Right lobe of liver (tissue), 6 donors: ENCODE results near the gene UBA6. TPM values are rescaled to one million over a fixed set of nuclear protein-coding genes. Genes with fewer than 3 reads are reported as not detected.

Experiments used
- ATAC-seq, 4 donors: fragments of 200-7000 bp; cut with Tn5 transposase; one replicate each; pipeline ENCODE4 v1.9.1; 2020; ENCODE audit warnings: mild to moderate bottlenecking in 4 of 4, moderate library complexity in 4 of 4
- DNase-seq, 3 donors: peaks; one replicate each; pipeline ENCODE4 v3.0.0-alpha.2; 2020
- H3K27ac ChIP-seq, 3 donors: fragments of 200-600 bp; one replicate each; pipeline ENCODE4 v1.8.0; 2022
- H3K27me3 ChIP-seq, 2 donors: fragments of 200-600 bp; one replicate each; pipeline ENCODE4 v1.8.0; 2022
- H3K36me3 ChIP-seq, 4 donors: fragments of 200-600 bp; sonication (generic) in 1 of 4; one replicate each; pipeline versions ENCODE4 v1.5.1 to v1.8.0; 2017 to 2022; ENCODE audit warnings: control low read depth in 1 of 4
- H3K4me1 ChIP-seq, 4 donors: fragments of 200-600 bp; sonication (generic) in 1 of 4; one replicate each; pipeline versions ENCODE4 v1.5.1 to v1.8.0; 2017 to 2022; ENCODE audit warnings: control low read depth in 1 of 4
- H3K4me3 ChIP-seq, 3 donors: fragments of 200-600 bp; one replicate each; pipeline ENCODE4 v1.8.0; 2022
- H3K9me3 ChIP-seq, 4 donors: fragments of 200-600 bp; sonication (generic) in 1 of 4; one replicate each; pipeline versions ENCODE4 v1.5.1 to v1.8.0; 2017 to 2022; ENCODE audit warnings: control low read depth in 1 of 4
- POLR2A ChIP-seq: fragments of 450-650 bp; IDR thresholded peaks from one replicate; pipeline ENCODE4 v1.6.1; 2017; ENCODE audit warnings: antibody characterized with exemption, mild to moderate bottlenecking
- WGBS: methylation state at CpG from one replicate; pipeline ENCODE4 v1.1.6; 2018; ENCODE audit warnings: low coverage, low lambda C conversion rate; ENCODE audit not compliant: insufficient coverage; ENCODE audit errors: missing lambda C conversion rate; 5-methylcytosine and 5-hydroxymethylcytosine counted together
- intact Hi-C, 2 donors: fragments of 100-400 bp; cut with DNase I; formaldehyde crosslinking; loops; one replicate each; pipeline versions ENCODE4 v1.11.2 to v1.14.1; 2022
- total RNA-seq, 6 experiments: library from RNA; depleted of rRNA in 2 of 6; stranded (reverse); fragments of >200 nt in 2 of 6; fragmentation: NEBNext Ultra II Directional in 3 of 6; extraction: Animal tissue kit (Norgen Biotek cat#: 25700) in 3 of 6; gene quantifications; one replicate each; pipeline versions ENCODE4 v1.1.0 to v1.2.4, GENCODE V29; 2016 to 2023
- TF ChIP-seq, protein P1 (sequence below), 4 donors: fragments of 200-600 bp in 3 of 4; fragments of 450-650 bp in 1 of 4; IDR thresholded peaks; one replicate each; pipeline versions ENCODE4 v1.5.1 to v1.8.0; 2016 to 2022; ENCODE audit warnings: antibody characterized with exemption in 4 of 4, mild to moderate bottlenecking in 2 of 4
- donor health status: DM: no; HTN: yes; CAD: no.
- donor health status: DM: no; HTN: no; CAD: no.
- donor health status: DM: no; HTN: no; CAD: no.
- donor health status: DM: no; HTN: yes; CAD: no.
- donor health status: DM: no; HTN: yes; CAD: no.

UBA6 gene
- total RNA-seq, 6 experiments from 2014 or later, result 17.5 to 46.5 (median 24.7) TPM

DNA sequence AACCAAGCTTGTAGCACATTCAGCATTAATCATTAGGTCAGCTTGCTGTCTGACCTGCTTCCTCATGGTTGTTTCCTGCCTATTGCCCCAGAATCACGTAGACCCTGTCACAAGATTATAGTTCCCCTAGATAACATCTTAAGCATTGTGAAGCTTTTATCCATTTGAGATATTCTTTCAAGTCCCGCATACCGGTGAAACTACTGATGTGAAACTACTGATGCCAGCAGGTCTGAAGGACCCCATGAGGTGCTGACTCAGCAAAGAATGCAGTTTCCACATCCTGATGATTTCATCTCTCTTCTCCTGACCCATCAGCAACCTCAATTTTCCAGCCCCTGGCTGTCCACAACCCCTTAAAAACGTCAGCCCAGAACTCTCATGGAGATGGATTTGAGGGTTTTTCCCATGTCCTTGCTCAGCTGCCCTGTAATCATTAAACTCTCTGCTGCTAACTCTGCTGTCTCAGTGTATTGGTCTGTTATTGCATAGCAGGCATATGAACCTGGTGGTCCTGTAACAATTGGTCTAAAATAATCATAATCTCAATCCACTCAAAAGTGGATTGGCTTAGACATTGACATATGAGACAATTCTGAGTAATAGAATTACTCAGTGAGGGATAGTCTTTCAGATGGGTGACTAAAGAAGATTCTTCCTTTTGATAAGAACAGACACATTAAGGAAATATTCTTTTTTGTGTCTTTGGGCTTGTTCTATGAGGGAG is 26.3 kb upstream of the UBA6 start:
- intact Hi-C loops, result no loop called here
- no peaks in the 10 kb centered on the region for H3K36me3 ChIP-seq
- H3K27me3 ChIP-seq, result no peaks in the 10 kb centered on the region
- 57% methylated on average over 4 of the region's 4 CpGs for WGBS
- ATAC-seq (no peak), DNase-seq (no peak)
- H3K4me1 ChIP-seq, result peaks cover 0 to 7% (median 0%) of the 10 kb centered on the region in 4 donors
- no peak overlapping the region for H3K4me3 ChIP-seq
- peaks cover 0 to 6% (median 0%) of the 10 kb centered on the region in 4 donors for H3K9me3 ChIP-seq
- no peak for TF ChIP-seq POLR2A
- TF ChIP-seq, protein P1, sequence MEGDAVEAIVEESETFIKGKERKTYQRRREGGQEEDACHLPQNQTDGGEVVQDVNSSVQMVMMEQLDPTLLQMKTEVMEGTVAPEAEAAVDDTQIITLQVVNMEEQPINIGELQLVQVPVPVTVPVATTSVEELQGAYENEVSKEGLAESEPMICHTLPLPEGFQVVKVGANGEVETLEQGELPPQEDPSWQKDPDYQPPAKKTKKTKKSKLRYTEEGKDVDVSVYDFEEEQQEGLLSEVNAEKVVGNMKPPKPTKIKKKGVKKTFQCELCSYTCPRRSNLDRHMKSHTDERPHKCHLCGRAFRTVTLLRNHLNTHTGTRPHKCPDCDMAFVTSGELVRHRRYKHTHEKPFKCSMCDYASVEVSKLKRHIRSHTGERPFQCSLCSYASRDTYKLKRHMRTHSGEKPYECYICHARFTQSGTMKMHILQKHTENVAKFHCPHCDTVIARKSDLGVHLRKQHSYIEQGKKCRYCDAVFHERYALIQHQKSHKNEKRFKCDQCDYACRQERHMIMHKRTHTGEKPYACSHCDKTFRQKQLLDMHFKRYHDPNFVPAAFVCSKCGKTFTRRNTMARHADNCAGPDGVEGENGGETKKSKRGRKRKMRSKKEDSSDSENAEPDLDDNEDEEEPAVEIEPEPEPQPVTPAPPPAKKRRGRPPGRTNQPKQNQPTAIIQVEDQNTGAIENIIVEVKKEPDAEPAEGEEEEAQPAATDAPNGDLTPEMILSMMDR (IDR thresholded peaks at IDR 0.05), result no peak
- no peak overlapping the region for H3K27ac ChIP-seq

- WGBS, result 100% methylated on average over 2 of the region's 4 CpGs
- no peak overlapping the region for H3K27ac ChIP-seq
- peaks cover 0 to 7% (median 0%) of the 10 kb centered on the region in 4 donors for H3K4me1 ChIP-seq
- intact Hi-C loops, result no loop called here
- H3K4me3 ChIP-seq, result no peak overlapping the region
- DNase-seq (no peak), ATAC-seq (no peak)
- TF ChIP-seq, protein P1 (IDR thresholded peaks at IDR 0.05), result no peak
- no peak for TF ChIP-seq POLR2A
- H3K36me3 ChIP-seq, result no peaks in the 10 kb centered on the region
- H3K27me3 ChIP-seq, result no peaks in the 10 kb centered on the region
- peaks cover 0 to 6% (median 0%) of the 10 kb centered on the region in 4 donors for H3K9me3 ChIP-seq
Measured at GRCh38 chr4:67725981-67726380, 25.0 kb upstream of the UBA6 start.

GRCh38 chr4:67725132-67725531 is 24.2 kb upstream of the UBA6 start:
- Histone ChIP-seq H3K4me3 (no peak overlapping the region), H3K4me1 (peaks cover 0 to 7% (median 0%) of the 10 kb centered on the region in 4 donors), H3K36me3 (no peaks in the 10 kb centered on the region), H3K27me3 (no peaks in the 10 kb centered on the region), H3K9me3 (peaks cover 0 to 6% (median 0%) of the 10 kb centered on the region in 4 donors), H3K27ac (no peak overlapping the region)
- DNase-seq (peak in 1 of 3 donors; percentile 61), ATAC-seq (peak; percentile 99 to 100 (median 99))
- TF ChIP-seq, protein P1 (IDR thresholded peaks at IDR 0.05), result no peak
- no peak for TF ChIP-seq POLR2A
- intact Hi-C loops, result no loop called here
- WGBS, result 47% methylated on average over 1 of the region's 1 CpG

- WGBS, result 90% methylated on average over 9 of the region's 10 CpGs
- Histone ChIP-seq H3K4me1 (peaks cover 0 to 7% (median 0%) of the 10 kb centered on the region in 4 donors), H3K4me3 (no peak overlapping the region), H3K27ac (no peak overlapping the region), H3K36me3 (no peaks in the 10 kb centered on the region), H3K27me3 (no peaks in the 10 kb centered on the region), H3K9me3 (peaks cover 0 to 6% (median 0%) of the 10 kb centered on the region in 4 donors)
- TF ChIP-seq, protein P1 (IDR thresholded peaks at IDR 0.05), result no peak
- no peak for TF ChIP-seq POLR2A
- intact Hi-C loops, result no loop called here
- DNase-seq (no peak), ATAC-seq (no peak)
Measured at GRCh38 chr4:67723949-67724348, 23.0 kb upstream of the UBA6 start.
